K562 (cell line): ENCODE data around the gene SORT1. TPM values are rescaled to one million over a fixed set of nuclear protein-coding genes. Genes with fewer than 3 reads are reported as not detected.

Experiments used
- DDX20 ChIP-seq: fragments of 450-650 bp; IDR thresholded peaks from 2 replicates; pipeline ENCODE4 v1.6.1; 2016; ENCODE audit warnings: missing genetic modification characterization, low read depth, mild to moderate bottlenecking, missing compliant biosample characterization, moderate library complexity
- ERF ChIP-seq: fragments of 450-650 bp; formaldehyde crosslinking; IDR thresholded peaks from 2 replicates; pipeline ENCODE4 v1.4.0; 2020; ENCODE audit warnings: mild to moderate bottlenecking, mixed read lengths
- ESRRB ChIP-seq: fragments of 250-450 bp; sonication (Bioruptor Pico); IDR thresholded peaks from 2 replicates; pipeline ENCODE4 v1.5.0; 2020; ENCODE audit warnings: mild to moderate bottlenecking, moderate library complexity, borderline replicate concordance
- EWSR1 ChIP-seq: fragments of 450-650 bp; IDR thresholded peaks from 2 replicates; pipeline ENCODE4 v1.6.1; 2018; ENCODE audit warnings: borderline replicate concordance, mild to moderate bottlenecking, low read depth, moderate library complexity; ENCODE audit not compliant: partially characterized antibody
- FOXK2 ChIP-seq, 2 experiments: fragments of 450-650 bp; IDR thresholded peaks in 1 of 2; conservative IDR thresholded peaks in 1 of 2; 2 replicates each; pipeline ENCODE4 v1.6.1; 2016; ENCODE audit warnings: low read depth in 2 of 2, mild to moderate bottlenecking in 1 of 2
- HES1 ChIP-seq: fragments of 450-650 bp; IDR thresholded peaks from 2 replicates; pipeline ENCODE4 v1.6.1; 2016; ENCODE audit warnings: low read depth, mild to moderate bottlenecking, moderate library complexity
- ILK ChIP-seq: fragments of 450-650 bp; IDR thresholded peaks from 2 replicates; pipeline ENCODE4 v1.6.1; 2016; ENCODE audit warnings: missing genetic modification characterization, low read depth, mild to moderate bottlenecking, missing compliant biosample characterization, moderate library complexity, borderline replicate concordance
- MITF ChIP-seq: IDR thresholded peaks from 2 replicates; pipeline ENCODE4 v1.6.1; 2014; ENCODE audit warnings: antibody characterized with exemption
- NFATC3 ChIP-seq: fragments of 450-650 bp; IDR thresholded peaks from 2 replicates; pipeline ENCODE4 v1.6.1; 2017; ENCODE audit warnings: mild to moderate bottlenecking
- NFE2L1 ChIP-seq: fragments of 450-650 bp; IDR thresholded peaks from 2 replicates; pipeline ENCODE4 v1.6.1; 2016; ENCODE audit warnings: missing genetic modification characterization, low read depth, mild to moderate bottlenecking, missing compliant biosample characterization, moderate library complexity, borderline replicate concordance
- SFPQ ChIP-seq: fragments of 200-400 bp; formaldehyde crosslinking; IDR thresholded peaks from 2 replicates; pipeline ENCODE4 v1.6.1; 2017; ENCODE audit warnings: mild to moderate bottlenecking, low read depth, low read length, moderate library complexity
- SRSF7 ChIP-seq: fragments of 200-400 bp; formaldehyde crosslinking; optimal IDR thresholded peaks from 2 replicates; pipeline ENCODE3; 2017; ENCODE audit warnings: mild to moderate bottlenecking, low read depth, low read length
- SUPT5H ChIP-seq: fragments of 450-650 bp; IDR thresholded peaks from 2 replicates; pipeline ENCODE4 v1.6.1; 2016
- UBTF ChIP-seq, 2 experiments: IDR thresholded peaks; 2 replicates each; pipeline ENCODE4 v1.6.1; 2012; ENCODE audit warnings: improper control_type of control experiment in 2 of 2, low read depth in 2 of 2, low read length in 2 of 2, borderline replicate concordance in 1 of 2
- ZBTB1 ChIP-seq: sonication (generic); formaldehyde crosslinking; IDR thresholded peaks from 2 replicates; pipeline ENCODE4 v1.8.1; 2023; ENCODE audit warnings: missing genetic modification reagents, low read depth, mild to moderate bottlenecking, borderline replicate concordance
- ZFX ChIP-seq: sonication (generic); formaldehyde crosslinking; IDR thresholded peaks from 2 replicates; pipeline ENCODE4 v1.8.0; 2022; ENCODE audit warnings: mild to moderate bottlenecking, missing genetic modification reagents, moderate library complexity
- ZNF224 ChIP-seq: sonication (generic); formaldehyde crosslinking; IDR thresholded peaks from 2 replicates; pipeline ENCODE4 v1.8.0; 2022; ENCODE audit warnings: mild to moderate bottlenecking, missing genetic modification reagents
- ZNF277 ChIP-seq: fragments of 250-450 bp; sonication (Bioruptor Pico); IDR thresholded peaks from 2 replicates; pipeline ENCODE4 v1.8.0; 2022; ENCODE audit warnings: inconsistent platforms, mild to moderate bottlenecking, moderate library complexity, borderline replicate concordance
- polyA plus RNA-seq, 8 experiments: library from polyadenylated mRNA; depleted of rRNA in 4 of 8; stranded (reverse) in 5 of 8; unstranded in 3 of 8; fragments of >200 nt; fragmentation: Nextera tagmentation in 2 of 8; fragmentation: Illumina TruSeq in 1 of 8; extraction: Ambion mirVana in 2 of 8; extraction: Trizol in 1 of 8; gene quantifications; 2 replicates each; pipeline versions ENCODE4 v1.2.1 to v1.2.3, GENCODE V29; 2011 to 2014; ENCODE audit warnings: inconsistent platforms in 1 of 8, missing spikeins in 1 of 8
- total RNA-seq, 7 experiments: library from RNA; depleted of rRNA in 6 of 7; stranded (reverse); fragments of >200 nt in 6 of 7; fragmentation: Illumina TruSeq in 2 of 7; extraction: Trizol in 2 of 7; gene quantifications; 2 replicates each; pipeline versions ENCODE4 v1.2.1 to v1.2.3, GENCODE V29; 2011 to 2021; ENCODE audit warnings: low replicate concordance in 1 of 7

Gene SORT1
- total and polyA plus RNA-seq, 9 of the 15 experiments (the other 6 are each of a cell fraction or from before 2014, with no cell fraction given), result 27.4 to 112 (median 65.0) TPM

GRCh38 chr1:109282952-109283747 lies 114.6 kb downstream of the SORT1 start, which contains the start of gene PSRC1 (continued):
- TF ChIP-seq SFPQ, result no peak
- TF ChIP-seq FOXK2 (conservative IDR thresholded peaks at IDR 0.05 in 1 of 2, IDR thresholded peaks at IDR 0.05 in 1 of 2; ENCODE audit: low read depth in 2 of 2), result peak in 1 of 2 experiments; percentile 41; a peak in 1 of 4 replicates
- no peak for TF ChIP-seq NFE2L1 (tag)
- no peak for TF ChIP-seq SRSF7
- peak in 1 of 2 experiments; percentile 87; a peak in 2 of 4 replicates for TF ChIP-seq UBTF (IDR thresholded peaks at IDR 0.05; ENCODE audit: borderline replicate concordance in 1 of 2, low read depth in 2 of 2, low read length in 2 of 2)
- 0 out of 2 replicates have a peak, but pooled peaks have one; percentile 16 for TF ChIP-seq ERF (CRISPR knock-in tag)
- TF ChIP-seq SUPT5H, result peak; percentile 96
- TF ChIP-seq ZNF277 (CRISPR knock-in tag), result no peak
- TF ChIP-seq ZNF224, result no peak
- no peak; the same call in 1 of the 2 replicates for TF ChIP-seq MITF
- peak; percentile 68; the same call in 1 of the 2 replicates for TF ChIP-seq ZBTB1 (CRISPR knock-in tag)
- TF ChIP-seq HES1, result no peak
- TF ChIP-seq EWSR1, result no peak
- TF ChIP-seq DDX20 (tag), result no peak
- TF ChIP-seq ILK, result no peak
- no peak for TF ChIP-seq ESRRB (CRISPR knock-in tag)
- TF ChIP-seq NFATC3, result no peak
- TF ChIP-seq ZFX (CRISPR knock-in tag), result peak; percentile 76
